ENCODE measurements around the gene NCOA3.

The NCOA3 gene

GRCh38 chr20:47698142-47698541 lies 196.5 kb downstream of the NCOA3 start:
- Mint-ChIP-seq H3K4me1 (no peaks in the 10 kb centered on the region), H3K4me3 (no peak overlapping the region), H3K27ac (no peak overlapping the region), H3K36me3 (ENCODE audit: low read depth) (peaks cover 41% of the 10 kb centered on the region), H3K9me3 (no peaks in the 10 kb centered on the region), H3K27me3 (ENCODE audit: low read depth, poor library complexity) (peaks cover 4% of the 10 kb centered on the region)
- no peak for DNase-seq
- no peak for TF ChIP-seq CTCF (IDR thresholded peaks at IDR 0.05)

- Mint-ChIP-seq H3K4me3 (no peak overlapping the region), H3K9me3 (no peaks in the 10 kb centered on the region), H3K4me1 (peaks cover 5% of the 10 kb centered on the region), H3K27ac (no peak overlapping the region), H3K36me3 (ENCODE audit: low read depth) (peaks cover 54% of the 10 kb centered on the region), H3K27me3 (ENCODE audit: low read depth, poor library complexity) (peaks cover 4% of the 10 kb centered on the region)
- DNase-seq: no peak
- no peak for TF ChIP-seq CTCF (IDR thresholded peaks at IDR 0.05)
These were observed 198.1 kb downstream of the NCOA3 start for GRCh38 chr20:47699818-47700217.

- peaks cover 4% of the 10 kb centered on the region for H3K27me3 Mint-ChIP-seq (ENCODE audit: low read depth, poor library complexity)
- no peak overlapping the region for H3K27ac Mint-ChIP-seq
- peaks cover 58% of the 10 kb centered on the region for H3K36me3 Mint-ChIP-seq (ENCODE audit: low read depth)
- no peak for TF ChIP-seq CTCF (IDR thresholded peaks at IDR 0.05)
- no peak overlapping the region for H3K4me3 Mint-ChIP-seq
- peaks cover 9% of the 10 kb centered on the region for H3K4me1 Mint-ChIP-seq
- no peaks in the 10 kb centered on the region for H3K9me3 Mint-ChIP-seq
- DNase-seq: no peak
These were observed 198.6 kb downstream of the NCOA3 start for GRCh38 chr20:47700327-47700726.

GRCh38 chr20:47701612-47702011 lies 199.9 kb downstream of the NCOA3 start:
- H3K36me3 Mint-ChIP-seq (ENCODE audit: low read depth): peaks cover 60% of the 10 kb centered on the region
- H3K27me3 Mint-ChIP-seq (ENCODE audit: low read depth, poor library complexity): peaks cover 4% of the 10 kb centered on the region
- DNase-seq: no peak
- H3K9me3 Mint-ChIP-seq: no peaks in the 10 kb centered on the region
- H3K27ac Mint-ChIP-seq: no peak overlapping the region
- peaks cover 16% of the 10 kb centered on the region for H3K4me1 Mint-ChIP-seq
- TF ChIP-seq CTCF (IDR thresholded peaks at IDR 0.05): no peak
- H3K4me3 Mint-ChIP-seq: no peak overlapping the region

GRCh38 chr20:47703748-47704147 lies 202.1 kb downstream of the NCOA3 start:
- DNase-seq: no peak
- Mint-ChIP-seq H3K27me3 (ENCODE audit: low read depth, poor library complexity) (no peaks in the 10 kb centered on the region), H3K9me3 (no peaks in the 10 kb centered on the region), H3K4me3 (no peak overlapping the region), H3K4me1 (peaks cover 29% of the 10 kb centered on the region), H3K27ac (no peak overlapping the region), H3K36me3 (ENCODE audit: low read depth) (peaks cover 62% of the 10 kb centered on the region)
- no peak for TF ChIP-seq CTCF (IDR thresholded peaks at IDR 0.05)

GRCh38 chr20:47704746-47705496 lies 203.2 kb downstream of the NCOA3 start:
- no peaks in the 10 kb centered on the region for H3K27me3 Mint-ChIP-seq (ENCODE audit: low read depth, poor library complexity)
- H3K4me1 Mint-ChIP-seq: peaks cover 29% of the 10 kb centered on the region
- H3K9me3 Mint-ChIP-seq: no peaks in the 10 kb centered on the region
- no peak for TF ChIP-seq CTCF (IDR thresholded peaks at IDR 0.05)
- no peak for DNase-seq
- H3K27ac Mint-ChIP-seq: peak overlapping the region; percentile 59
- peaks cover 65% of the 10 kb centered on the region for H3K36me3 Mint-ChIP-seq (ENCODE audit: low read depth)
- no peak overlapping the region for H3K4me3 Mint-ChIP-seq

Data from nephron progenitor cell (in vitro differentiated cells).